Stimulated activated CD4-positive, alpha-beta T cell treated with anti-CD3 and anti-CD28 coated beads, Interleukin-12 subunit alpha, Interleukin-12 subunit beta, amount 100 ng/mL, for 4 hours (primary cell): Measurements from ENCODE around the gene IFNA6.
A peak's percentile ranks its signal among the peaks of the same experiment; 100 is the strongest.

Experiments
- DNase-seq: peaks from one replicate; pipeline ENCODE4 v3.0.0-alpha.2; 2020

IFNA6 gene

DNA sequence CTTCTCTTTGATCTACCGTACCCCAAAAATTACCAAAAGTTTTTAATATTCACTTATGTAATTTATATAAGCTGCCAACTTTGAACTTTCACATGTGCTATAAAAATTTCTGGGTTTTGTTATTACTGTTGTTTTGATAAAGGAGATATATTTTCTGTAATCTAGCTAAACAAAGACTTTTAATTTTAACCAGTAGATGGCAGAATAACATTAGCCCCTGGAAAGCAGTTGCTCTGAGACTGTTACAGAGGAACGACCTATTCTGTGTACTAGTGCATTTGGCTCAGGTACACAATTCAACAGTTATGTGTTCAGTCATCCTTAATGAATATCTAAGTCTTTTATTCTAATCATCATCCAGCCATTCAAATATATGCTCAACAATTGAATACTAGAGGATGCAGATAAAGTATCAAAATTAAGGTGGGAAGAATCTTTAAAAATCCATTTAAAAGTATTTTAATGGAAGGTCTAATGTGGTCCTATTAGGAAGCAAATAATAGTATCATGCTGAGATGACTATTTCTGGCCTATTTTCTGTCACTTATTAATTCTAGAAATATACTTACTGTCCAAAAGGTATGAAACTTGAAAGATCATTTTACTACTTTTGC lies 24.1 kb downstream of the IFNA6 start:
- no peak for DNase-seq

DNA sequence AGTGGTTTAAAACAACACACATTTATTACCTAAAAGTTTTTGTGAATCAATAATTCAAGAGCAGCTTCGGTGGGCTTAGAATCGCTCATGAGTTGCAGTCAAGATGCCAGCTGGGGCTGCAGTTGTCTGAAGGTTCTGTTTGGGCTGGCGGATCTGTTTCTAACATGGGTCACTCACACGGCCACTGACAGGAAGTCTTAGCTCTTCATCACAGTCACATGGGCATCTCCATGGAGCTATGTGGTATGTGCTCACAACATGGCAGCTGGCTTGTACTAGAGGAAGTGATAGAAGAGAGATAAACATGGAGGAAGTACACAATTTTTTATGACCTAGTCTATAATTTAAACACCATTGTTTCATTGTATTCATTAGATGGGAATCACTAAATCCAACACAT lies 26.6 kb downstream of the IFNA6 start:
- DNase-seq, result no peak

DNA sequence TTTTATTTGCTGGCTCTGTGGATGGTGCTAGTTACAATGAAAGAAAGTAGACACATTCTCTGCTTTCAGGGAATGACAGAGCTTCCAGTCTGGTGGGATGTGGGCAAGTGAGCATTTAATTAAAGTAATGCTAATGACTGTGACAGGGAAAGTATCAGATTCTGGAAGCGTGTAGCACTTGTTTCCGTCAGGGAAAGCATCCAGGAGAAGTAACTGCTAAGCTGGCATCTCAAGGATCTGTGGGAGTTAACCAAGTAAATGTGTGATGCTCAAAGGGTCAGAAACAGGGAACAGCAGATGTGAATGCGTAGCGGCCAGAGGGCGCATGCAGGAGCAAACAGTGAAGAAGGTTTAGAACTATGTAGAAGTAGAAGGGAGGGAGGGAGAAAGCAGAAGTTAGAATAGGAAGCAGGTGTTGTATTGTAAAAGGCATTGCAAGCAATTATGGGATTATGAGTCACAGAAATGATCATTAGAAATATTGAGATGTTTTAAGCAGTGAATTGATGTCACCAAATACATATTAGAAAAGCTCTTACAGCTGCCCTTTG lies 27.7 kb downstream of the IFNA6 start:
- no peak for DNase-seq

DNA sequence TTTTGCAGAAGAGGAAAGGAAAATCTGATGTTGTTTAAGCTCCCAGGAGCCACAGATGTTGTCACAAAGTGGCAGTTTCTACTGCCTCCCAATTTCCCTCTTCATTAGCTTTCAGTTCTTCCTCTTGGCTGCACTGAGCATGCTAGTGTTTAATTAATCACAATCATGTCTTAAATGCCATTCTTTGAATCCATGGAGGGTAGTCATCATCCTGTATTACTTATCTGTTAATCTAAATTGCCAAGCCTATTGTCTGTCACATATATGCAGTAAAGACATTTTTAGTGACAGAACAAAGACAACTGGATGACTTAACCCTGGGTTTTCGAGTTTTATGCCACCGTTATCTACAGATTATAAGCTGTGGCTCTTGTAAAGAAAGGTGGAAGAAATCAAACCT lies 30.2 kb downstream of the IFNA6 start:
- DNase-seq, result no peak

DNA sequence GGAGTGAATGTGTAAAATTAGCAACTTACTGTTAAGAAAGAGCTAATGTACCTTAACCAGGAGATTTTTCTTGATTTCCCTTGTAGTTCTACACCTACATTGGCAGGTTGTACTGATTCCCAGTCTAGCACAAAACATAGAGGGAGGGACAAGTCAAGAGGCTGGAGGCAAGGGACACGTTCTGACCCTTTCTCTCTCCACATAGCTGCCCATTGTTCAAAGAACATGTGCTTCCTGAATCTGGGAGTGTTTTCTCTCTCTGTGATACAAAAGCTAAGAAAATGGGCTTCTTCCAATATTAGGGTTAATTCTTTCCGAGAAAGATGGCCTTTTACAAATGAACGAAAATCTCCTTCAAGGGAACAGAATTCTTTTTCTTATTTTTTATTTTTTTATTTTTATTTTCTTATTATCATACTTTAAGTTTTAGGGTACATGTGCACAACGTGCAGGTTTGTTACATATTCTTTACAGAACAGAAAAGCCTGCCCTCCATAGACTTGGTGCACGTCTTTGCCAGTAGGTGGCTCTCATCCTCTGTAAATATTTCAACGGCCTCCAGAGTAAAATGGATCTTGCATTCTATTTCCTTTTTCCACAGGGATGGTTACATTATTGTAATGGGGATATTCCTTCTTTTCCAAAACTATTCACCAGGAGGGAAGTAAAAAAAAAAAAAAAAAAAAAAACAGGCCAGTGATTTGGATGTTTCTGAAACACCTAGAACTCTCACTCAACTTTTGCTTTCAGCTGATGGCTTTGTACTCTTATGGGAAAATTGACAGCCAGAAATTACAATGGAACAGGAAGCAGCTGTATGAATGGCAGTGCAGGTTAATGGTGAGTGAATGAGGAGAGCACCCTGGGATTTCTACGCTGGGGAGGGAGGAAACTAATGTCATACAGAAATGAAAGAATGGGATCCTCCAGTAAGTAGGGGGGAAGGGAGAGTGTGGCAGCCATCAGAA lies 32.4 kb downstream of the IFNA6 start:
- DNase-seq, result peak; percentile 8

DNA sequence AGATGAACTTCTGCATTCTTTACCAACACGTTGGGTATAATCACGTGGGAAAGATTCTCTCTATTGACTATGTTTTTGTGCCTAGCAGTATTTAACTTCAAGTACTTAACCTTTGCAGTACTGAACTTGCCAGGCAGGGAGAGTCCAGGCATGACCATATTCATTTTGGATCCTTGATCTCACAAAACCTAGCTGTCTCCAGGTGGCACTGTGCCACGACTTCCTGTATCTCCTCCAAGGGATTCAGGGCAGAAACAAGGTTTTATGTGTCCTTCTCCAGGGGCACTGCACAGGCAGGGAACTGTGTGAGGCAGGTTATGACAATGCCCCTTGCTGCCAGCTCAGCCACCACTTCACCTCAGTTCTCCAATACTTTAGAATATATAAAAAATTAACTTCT lies 33.8 kb downstream of the IFNA6 start:
- DNase-seq, result no peak

DNA sequence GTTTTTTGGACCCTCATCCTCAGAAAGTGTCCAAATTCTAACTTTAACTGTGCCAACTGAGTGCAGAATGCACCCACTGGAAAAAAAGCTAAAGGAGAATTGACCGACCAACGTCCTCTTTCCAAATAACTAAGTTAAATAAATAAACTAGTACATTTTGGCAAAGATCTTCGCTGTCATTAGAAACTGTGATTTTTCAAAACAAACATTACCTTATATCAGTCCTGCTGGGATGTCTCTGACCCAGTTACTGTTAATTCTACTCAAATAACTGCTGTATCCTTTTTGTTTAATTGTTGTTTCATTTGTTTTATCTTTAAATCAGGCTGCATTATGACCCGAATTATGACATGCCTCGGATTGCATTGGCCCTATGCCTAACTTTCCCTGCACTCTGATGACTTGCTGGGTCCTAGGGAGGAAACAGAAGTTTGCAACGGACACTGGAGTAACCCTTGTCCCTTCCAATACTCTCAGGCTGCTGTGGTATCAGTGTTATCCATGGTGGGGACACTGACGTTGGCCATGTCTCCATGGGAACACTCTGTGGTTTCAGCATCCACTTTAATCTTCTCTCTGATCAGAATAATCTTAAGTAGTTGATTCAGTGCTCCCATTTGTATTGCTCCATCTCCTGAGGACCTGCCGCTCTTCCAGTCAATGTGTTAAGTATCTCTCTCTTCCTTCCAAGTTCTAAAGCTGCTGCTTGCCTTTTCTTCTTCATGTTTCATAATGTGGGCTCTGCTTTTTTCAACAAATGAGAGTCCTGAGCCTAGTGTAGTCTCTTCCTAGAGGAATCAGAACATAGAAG lies 34.5 kb downstream of the IFNA6 start:
- DNase-seq, result no peak

DNA sequence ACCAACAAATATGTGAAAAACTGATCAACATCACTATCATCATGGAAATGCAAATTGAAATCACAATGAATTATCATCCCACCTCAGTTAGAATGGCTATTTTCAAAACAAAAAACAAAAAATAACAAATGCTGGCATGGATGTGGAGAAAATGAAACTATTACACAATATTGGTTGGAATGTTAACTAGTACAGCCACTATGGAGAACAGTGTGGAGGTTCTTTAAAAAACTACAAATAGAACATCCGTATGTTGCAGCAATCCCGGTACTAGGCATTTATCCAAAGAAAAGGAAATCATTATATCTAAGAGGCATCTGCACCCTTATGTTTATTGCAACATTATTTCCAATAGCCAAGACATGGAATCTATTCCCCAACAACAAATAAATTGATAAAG lies 36.5 kb downstream of the IFNA6 start:
- DNase-seq, result no peak

DNA sequence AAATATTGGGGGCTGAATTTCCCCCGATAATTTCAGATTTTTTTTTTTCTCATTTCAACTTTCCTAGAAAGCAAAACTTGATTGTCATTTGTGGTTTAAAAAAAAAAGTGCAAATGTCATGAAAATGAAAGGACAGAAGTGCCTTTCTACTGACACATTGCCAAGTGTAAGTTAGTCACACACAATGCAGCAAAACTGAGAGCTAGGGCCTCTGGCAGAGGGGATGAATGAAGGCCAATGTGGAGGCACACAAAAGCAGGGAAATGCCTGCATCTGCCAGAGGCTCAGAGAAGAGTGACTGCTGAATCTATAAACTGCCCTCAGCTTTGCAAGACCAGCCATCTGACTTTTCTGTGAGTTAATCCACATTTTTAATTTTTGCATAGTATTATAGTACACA lies 38.8 kb downstream of the IFNA6 start:
- no peak for DNase-seq

DNA sequence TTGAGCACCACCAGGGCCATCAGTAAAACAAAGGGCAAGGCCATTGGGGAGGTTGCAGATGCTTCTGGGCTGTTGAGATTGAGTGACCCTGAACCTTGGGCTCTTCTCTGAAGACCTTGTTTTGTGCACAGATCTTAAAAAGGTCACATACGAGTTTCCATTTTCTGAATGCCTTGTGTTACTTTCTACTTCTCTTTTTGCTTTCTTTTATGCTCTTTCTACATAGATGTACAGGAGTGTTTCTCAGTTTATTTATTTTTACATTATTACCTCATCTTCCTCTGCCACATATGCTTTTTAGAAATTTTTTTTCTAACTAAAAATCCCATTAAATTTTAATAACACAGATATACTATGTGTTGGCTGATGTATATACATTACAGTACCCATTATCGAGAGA lies 45.5 kb downstream of the IFNA6 start, which contains the start of gene IFNA5:
Gene IFNA5, minus strand, starts transcription at position 101 of the 400 bp plus-strand sequence. Its CDS starts 57 bp downstream, at position 44.
- DNase-seq, result no peak
